ENCODE measurements around the gene MRPL17.

MRPL17 gene

GRCh38 chr11:6653097-6653496 lies 30.0 kb downstream of the MRPL17 start:
- no peak for DNase-seq

DNA sequence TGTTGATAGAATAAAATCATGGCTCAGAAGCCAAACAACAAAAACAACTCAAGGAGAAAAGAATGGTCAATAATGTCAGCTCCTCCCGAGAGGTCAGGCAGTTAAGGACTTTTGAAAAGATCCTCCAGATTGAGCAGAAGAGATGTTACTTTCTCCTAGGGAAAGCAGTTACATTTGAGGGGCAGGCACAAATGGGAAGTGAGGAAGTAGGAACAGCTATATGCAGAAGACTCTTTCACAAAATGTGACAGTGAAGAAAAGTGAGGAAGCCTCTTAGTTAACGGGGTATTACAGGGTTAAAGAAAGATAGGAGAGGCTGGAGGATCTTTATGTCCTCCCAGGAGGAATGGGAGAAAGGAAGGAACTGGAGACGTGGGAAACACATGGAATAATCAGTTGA lies 31.0 kb downstream of the MRPL17 start:
- no peak for DNase-seq

- no peak for DNase-seq
Measured at GRCh38 chr11:6650980-6651379, 32.2 kb downstream of the MRPL17 start.

DNA sequence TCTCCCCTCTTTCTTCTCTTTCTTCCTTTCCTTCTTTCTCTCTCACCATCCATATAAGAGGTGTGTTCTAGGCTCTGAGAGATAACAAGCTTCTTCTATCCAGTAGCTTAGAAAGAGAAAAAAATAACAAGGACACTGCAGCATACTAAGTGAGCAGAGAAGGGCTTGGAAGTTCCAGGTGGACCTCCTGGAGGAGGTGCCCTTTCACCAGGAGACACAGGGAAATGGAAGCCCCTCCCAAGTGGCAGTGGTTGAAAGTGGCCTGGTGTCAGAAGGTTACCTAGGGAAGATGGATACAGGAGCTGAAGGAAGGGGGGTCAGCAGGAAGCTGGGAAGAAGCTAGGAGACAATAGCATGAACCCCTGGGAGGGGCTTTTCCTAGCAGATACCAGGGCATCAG lies 33.0 kb downstream of the MRPL17 start:
- no peak for DNase-seq

DNA sequence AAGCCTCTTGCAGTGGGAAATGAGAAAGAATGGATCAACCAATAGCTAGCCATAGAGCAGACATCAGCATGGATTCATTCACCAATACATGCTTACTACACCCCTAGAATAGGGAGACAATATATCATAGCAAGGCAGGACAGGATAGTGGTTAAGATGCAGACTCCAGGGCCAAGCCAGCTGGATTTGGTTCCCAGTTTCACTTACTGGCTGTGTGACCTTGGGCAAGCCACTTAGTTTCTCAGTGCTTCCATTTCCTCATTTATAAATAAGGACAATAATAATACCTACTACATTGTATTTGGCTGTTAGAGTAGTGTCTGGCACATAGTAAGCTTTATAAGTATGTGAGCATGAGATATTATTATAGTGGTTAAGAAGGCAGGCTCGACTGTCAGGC lies 34.6 kb downstream of the MRPL17 start:
- DNase-seq: no peak

GRCh38 chr11:6647836-6648235 lies 35.3 kb downstream of the MRPL17 start:
- DNase-seq: no peak

GRCh38 chr11:6646918-6647679 lies 36.0 kb downstream of the MRPL17 start:
- DNase-seq: peak in 1 of 4 experiments; percentile 25

- DNase-seq: no peak
Measured at GRCh38 chr11:6646576-6646917, 36.6 kb downstream of the MRPL17 start.

- no peak for DNase-seq
Measured at GRCh38 chr11:6646071-6646470, 37.1 kb downstream of the MRPL17 start.

DNA sequence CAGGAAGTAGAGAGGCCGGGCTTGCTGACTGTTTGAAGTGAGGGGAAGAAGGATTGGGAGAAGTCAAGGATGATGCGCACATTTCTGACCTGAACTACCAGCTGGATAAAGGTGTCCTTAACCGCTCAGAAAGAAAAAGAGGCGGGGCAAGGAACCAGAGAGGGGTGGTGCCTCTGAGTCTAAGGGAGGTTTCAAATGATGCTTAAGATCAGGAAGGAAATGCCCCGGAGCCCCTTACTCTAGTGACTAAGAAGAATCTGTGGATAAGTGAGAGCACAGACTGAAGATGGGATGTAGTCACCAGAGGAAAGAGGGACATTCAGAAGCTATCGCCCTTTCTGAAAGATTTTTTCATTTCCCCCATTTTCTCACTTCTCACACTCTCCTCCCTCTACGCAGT lies 40.2 kb downstream of the MRPL17 start:
- DNase-seq: no peak

DNA sequence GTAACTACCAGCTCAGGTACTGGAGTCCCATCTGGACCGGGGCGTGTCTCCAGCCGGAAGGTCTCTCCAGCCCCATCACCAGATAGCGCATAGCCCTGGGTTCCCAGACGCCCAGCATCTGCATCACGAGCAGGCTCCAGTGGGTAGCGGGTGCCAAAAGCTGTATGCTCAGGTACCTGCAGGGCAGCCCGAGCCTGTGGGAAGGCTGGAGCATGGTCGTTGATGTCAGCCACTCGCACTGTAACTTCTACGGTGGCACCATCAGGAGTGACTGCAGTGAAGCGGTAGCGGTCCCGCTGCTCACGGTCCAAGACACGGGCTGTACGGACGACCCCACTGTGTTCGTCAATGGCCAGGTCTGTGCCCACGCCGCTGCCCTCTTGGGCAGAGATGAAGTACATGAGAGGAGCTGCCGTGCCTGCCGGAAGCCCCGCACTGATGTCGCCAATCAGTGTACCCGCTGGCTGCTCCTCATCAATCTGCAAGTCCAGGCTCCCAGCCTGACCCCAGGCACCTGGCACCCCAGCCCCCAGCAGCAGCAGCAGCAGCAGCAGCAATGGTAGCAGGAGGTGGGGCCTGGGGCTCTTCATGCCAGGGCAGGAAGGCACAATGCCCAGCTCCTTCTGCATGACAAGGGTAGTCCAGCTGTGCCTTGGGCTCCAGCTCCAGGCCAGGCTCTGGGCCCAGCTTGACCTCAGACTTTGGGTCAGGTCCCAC lies 42.0 kb downstream of the MRPL17 start:
- DNase-seq: no peak

DNA sequence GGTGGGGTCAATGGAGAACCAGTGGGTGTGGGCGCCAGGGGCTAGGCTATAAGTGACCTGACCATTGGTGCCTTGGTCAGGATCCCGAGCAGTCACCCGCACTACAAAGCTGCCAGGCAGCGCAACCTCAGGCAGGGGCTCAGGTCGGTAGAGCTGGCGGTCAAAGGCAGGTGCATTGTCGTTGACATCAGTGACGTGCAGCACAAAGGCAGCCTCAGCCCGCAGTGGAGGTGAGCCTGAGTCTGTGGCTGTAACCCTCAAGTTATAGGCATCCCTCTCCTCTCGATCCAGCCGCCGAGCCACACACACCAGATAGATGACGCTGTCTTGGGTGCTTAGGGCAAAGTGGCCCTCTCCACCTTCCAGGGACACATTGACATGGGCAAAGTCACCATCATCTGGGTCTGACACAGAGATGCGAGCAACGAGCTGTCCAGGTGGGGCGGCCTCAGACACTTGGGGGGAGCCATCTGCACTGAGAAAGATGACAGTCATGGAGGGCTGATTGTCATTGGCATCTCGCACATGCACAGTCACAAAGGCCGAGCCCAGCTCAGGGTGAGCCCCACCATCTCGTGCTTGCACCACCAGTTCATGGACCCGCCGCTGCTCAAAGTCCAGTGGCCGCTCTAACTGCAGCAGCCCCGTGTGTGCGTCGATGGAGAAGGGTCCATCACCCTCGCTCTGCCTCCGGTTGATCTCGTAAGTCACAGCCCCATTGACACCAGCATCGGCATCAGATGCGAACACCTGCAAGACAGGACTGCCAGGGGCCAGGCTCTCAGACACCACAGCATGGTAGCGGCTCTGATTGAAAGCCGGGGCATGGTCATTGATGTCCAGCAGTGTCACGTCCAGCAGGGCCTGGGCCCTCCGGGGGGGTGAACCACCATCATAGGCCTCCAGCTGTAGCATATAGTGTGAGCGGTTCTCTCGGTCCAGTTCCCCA lies 42.8 kb downstream of the MRPL17 start:
- DNase-seq: no peak

GRCh38 chr11:6638429-6638828 lies 44.7 kb downstream of the MRPL17 start:
- DNase-seq: no peak

DNA sequence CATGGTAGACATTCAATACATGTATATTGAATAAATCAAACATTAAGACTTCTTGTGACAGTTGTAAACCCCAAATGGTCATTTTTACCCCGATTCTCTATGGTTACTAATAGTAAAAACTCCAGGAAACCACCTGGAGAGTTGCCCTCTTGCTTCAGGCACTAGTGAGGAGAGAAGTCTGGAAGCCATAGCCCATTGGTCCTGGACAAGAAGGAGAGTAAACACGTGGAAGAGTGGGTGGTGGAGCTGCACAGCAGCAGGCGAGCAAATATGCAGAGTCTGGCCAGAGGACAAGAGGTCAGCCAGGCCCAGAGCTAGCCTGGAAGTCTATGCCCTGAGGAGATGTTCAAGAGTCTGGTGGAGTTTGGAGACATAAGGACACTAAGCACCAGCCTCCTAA lies 45.3 kb downstream of the MRPL17 start:
- no peak for DNase-seq

- no peak for DNase-seq
Measured at GRCh38 chr11:6636480-6636879, 46.7 kb downstream of the MRPL17 start.

GRCh38 chr11:6635082-6635932 lies 47.8 kb downstream of the MRPL17 start:
- no peak for DNase-seq

DNA sequence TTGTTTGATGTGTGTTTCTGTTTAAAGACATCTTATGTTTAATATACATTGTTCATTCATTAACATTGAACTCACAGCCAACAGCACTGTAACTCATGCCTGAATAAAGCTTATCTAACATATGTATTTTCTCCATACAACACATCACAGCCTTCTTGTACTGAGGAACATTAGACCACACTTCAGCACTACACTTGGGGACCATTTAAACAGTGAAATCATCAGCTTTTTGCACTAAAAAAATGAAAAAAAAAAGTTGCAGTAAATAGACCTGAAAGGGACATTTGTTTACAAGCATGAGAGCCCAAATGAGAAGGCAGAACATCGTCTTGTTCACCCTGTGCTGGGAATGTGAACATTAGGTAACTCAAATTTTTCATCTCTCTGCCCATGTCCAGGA lies 48.6 kb downstream of the MRPL17 start:
- DNase-seq: no peak

- DNase-seq: no peak
Measured at GRCh38 chr11:6633422-6634408, 49.4 kb downstream of the MRPL17 start.

DNA sequence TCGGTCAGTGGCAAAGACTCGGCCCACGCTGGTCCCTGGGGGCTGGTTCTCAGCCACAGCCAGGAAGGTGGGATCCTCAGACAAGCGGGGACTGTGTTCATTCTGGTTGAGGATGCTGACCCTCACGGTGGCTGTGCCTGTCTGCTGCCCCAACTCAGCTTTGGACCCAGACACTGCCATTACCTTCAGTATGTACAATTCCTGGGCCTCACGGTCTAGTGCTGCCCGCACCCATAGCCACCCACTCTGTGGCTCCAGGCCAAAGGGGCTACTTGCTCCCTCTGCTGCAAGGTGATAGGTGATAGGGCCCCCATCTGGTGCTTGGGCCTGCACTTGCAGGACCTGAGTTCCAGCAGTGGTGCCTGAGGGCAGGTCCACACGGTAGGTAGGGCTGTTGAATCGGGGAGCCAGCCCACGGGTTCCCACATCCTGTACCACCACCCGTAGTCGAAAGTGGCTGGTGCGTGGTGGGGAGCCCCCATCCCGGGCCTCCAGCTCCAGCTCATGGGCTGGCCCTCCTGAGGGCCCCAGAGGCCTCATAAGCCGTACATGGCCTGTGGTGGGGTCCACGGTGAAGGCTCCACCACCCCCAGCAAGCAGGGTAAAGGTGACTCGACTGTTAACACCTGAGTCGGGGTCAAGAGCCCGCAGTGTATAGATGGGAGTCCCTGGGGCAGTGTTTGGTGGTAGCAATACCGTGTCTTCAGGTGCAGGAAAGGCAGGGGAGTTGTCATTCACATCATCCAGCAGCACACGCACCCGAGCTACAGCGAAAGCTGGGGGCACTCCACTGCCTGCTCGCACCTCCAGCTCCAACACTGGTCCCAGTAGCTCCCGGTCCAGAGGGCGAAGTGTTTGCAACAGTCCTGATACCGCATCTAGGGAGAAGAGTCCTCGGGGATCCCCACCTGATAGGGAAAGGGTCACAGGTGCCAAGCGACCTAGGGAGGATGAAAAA lies 50.7 kb downstream of the MRPL17 start:
- DNase-seq: no peak

DNA sequence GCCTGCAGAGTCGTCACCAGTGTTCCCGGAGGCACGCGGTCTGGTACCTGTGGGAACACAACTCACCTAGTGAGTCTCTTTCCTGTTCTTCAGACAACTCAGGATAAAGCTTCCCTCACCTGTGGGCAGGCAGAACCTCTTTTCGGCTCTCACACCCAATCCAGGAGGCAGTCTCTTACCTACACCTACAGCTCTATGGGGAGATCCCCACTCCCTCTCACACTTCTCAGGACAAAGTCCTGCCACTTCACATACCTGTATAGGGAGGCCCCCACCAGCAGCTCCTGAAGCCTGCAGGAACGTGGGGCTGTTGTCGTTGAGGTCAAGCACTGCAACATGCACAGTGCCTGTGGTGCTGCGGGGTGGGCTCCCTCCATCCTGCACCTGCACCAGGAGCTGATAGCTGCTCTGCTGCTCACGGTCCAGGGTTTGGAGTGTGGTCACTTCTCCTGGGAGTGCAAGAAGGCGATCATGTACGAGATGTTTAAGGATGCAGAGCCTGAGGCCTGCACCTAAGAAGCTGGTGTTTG lies 51.7 kb downstream of the MRPL17 start:
- DNase-seq: no peak

All from activated naive CD4-positive, alpha-beta T cell (primary cell).